ENCODE results near the gene AUTS2. TPM values are rescaled to one million over a fixed set of nuclear protein-coding genes. Genes with fewer than 3 reads are reported as not detected.

AUTS2 gene
- total and polyA plus RNA-seq, 10 donors: 6.1 to 54.8 (median 29.1) TPM

- 83 to 92% (median 87%) methylated on average over 10 of the region's 10 CpGs for WGBS, 5 donors
- Histone ChIP-seq H3K27me3 (replicated peaks in 1 of 7) (no peaks in the 10 kb centered on the region), H3K27ac (no peak overlapping the region), H3K9me3 (no peaks in the 10 kb centered on the region), H3K36me3 (no peaks in the 10 kb centered on the region), H3K4me3 (no peak overlapping the region), H3K4me1 (no peaks in the 10 kb centered on the region)
- intact Hi-C loops (cut with DNase I; ENCODE audit: low total_unique reads): no loop called here
- DNase-seq: no peak
- no peak for TF ChIP-seq POLR2AphosphoS5 (IDR thresholded peaks at IDR 0.05)
- no peak for TF ChIP-seq POLR2A (IDR thresholded peaks at IDR 0.05)
- TF ChIP-seq, protein P1, sequence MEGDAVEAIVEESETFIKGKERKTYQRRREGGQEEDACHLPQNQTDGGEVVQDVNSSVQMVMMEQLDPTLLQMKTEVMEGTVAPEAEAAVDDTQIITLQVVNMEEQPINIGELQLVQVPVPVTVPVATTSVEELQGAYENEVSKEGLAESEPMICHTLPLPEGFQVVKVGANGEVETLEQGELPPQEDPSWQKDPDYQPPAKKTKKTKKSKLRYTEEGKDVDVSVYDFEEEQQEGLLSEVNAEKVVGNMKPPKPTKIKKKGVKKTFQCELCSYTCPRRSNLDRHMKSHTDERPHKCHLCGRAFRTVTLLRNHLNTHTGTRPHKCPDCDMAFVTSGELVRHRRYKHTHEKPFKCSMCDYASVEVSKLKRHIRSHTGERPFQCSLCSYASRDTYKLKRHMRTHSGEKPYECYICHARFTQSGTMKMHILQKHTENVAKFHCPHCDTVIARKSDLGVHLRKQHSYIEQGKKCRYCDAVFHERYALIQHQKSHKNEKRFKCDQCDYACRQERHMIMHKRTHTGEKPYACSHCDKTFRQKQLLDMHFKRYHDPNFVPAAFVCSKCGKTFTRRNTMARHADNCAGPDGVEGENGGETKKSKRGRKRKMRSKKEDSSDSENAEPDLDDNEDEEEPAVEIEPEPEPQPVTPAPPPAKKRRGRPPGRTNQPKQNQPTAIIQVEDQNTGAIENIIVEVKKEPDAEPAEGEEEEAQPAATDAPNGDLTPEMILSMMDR (IDR thresholded peaks at IDR 0.05 in 8 of 11, conservative IDR thresholded peaks at IDR 0.05 in 3 of 11): no peak
These were observed 715.4 kb downstream of the AUTS2 start for GRCh38 chr7:70313687-70314086.

GRCh38 chr7:70314221-70314620 lies 715.9 kb downstream of the AUTS2 start:
- DNase-seq: no peak
- no peaks in the 10 kb centered on the region for H3K27me3 ChIP-seq (replicated peaks in 1 of 7)
- H3K27ac ChIP-seq: no peak overlapping the region
- no peak overlapping the region for H3K4me3 ChIP-seq
- H3K4me1 ChIP-seq: no peaks in the 10 kb centered on the region
- no peaks in the 10 kb centered on the region for H3K9me3 ChIP-seq
- TF ChIP-seq POLR2A (IDR thresholded peaks at IDR 0.05) (no peak), POLR2AphosphoS5 (IDR thresholded peaks at IDR 0.05) (no peak)
- TF ChIP-seq, protein P1 (IDR thresholded peaks at IDR 0.05 in 8 of 11, conservative IDR thresholded peaks at IDR 0.05 in 3 of 11): no peak
- WGBS, 5 donors: 87 to 95% (median 91%) methylated on average over 2 of the region's 2 CpGs
- H3K36me3 ChIP-seq: no peaks in the 10 kb centered on the region
- intact Hi-C loops (cut with DNase I; ENCODE audit: low total_unique reads): no loop called here

- H3K36me3 ChIP-seq: no peaks in the 10 kb centered on the region
These were observed 718.5 kb downstream of the AUTS2 start for GRCh38 chr7:70316745-70317144.

GRCh38 chr7:70317356-70317755 lies 719.1 kb downstream of the AUTS2 start:
- 58 to 93% (median 78%) methylated on average over 2 of the region's 2 CpGs for WGBS, 5 donors
- no peak for DNase-seq

More at GRCh38 chr7:70316745-70317144, 718.5 kb downstream of the AUTS2 start:
- Histone ChIP-seq H3K27ac (no peak overlapping the region), H3K4me3 (no peak overlapping the region), H3K4me1 (no peaks in the 10 kb centered on the region), H3K9me3 (no peaks in the 10 kb centered on the region), H3K27me3 (replicated peaks in 1 of 7) (no peaks in the 10 kb centered on the region)
- intact Hi-C loops (cut with DNase I; ENCODE audit: low total_unique reads): no loop called here
- TF ChIP-seq POLR2AphosphoS5 (IDR thresholded peaks at IDR 0.05) (no peak), POLR2A (IDR thresholded peaks at IDR 0.05) (no peak)
- TF ChIP-seq, protein P1 (IDR thresholded peaks at IDR 0.05 in 8 of 11, conservative IDR thresholded peaks at IDR 0.05 in 3 of 11): no peak
- DNase-seq: no peak
- 80 to 89% (median 85%) methylated on average over 7 of the region's 7 CpGs for whole genome bisulfite sequencing, 5 donors

More at GRCh38 chr7:70317356-70317755, 719.1 kb downstream of the AUTS2 start:
- no peaks in the 10 kb centered on the region for H3K4me1 ChIP-seq
- H3K36me3 ChIP-seq: no peaks in the 10 kb centered on the region
- no peak for TF ChIP-seq POLR2A (IDR thresholded peaks at IDR 0.05)
- TF ChIP-seq, protein P1 (IDR thresholded peaks at IDR 0.05 in 8 of 11, conservative IDR thresholded peaks at IDR 0.05 in 3 of 11): no peak
- TF ChIP-seq POLR2AphosphoS5 (IDR thresholded peaks at IDR 0.05): no peak
- H3K4me3 ChIP-seq: no peak overlapping the region
- no peaks in the 10 kb centered on the region for H3K27me3 ChIP-seq (replicated peaks in 1 of 7)
- intact Hi-C loops (cut with DNase I; ENCODE audit: low total_unique reads): no loop called here
- H3K9me3 ChIP-seq: no peaks in the 10 kb centered on the region
- H3K27ac ChIP-seq: no peak overlapping the region

Measured in spleen (tissue), 11 donors.